GM18868 (cell line): Measurements from ENCODE around the gene CHSY3.

Experiments used
- ATAC-seq: cut with Tn5 transposase; IDR thresholded peaks from one replicate; pipeline ENCODE4 v1.9.1; 2021; ENCODE audit warnings: mild to moderate bottlenecking, moderate library complexity; ENCODE audit not compliant: unreplicated experiment

Gene CHSY3

DNA sequence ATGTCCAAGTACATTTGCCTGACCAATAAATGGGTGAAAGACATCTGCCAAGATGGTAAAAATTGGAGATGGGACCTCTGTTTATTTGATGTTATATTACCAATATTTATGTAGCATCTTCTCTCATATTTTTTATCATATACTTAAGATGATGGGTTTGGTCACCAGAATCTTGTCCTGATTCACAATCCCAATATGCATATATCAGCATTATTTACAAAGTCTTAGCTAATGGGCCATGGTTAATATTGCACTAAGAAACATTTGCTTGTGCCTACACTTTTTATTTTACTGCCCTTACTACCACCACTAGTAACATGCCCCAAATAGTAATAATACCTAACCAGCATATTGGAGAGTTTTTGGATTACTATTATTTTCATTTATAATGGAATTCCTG, 116.7 kb downstream of the CHSY3 start:
- no peak for ATAC-seq

GRCh38 chr5:130021876-130022275, 117.6 kb downstream of the CHSY3 start:
- ATAC-seq, result no peak

- ATAC-seq, result no peak
Observed at GRCh38 chr5:130023604-130024003, 119.3 kb downstream of the CHSY3 start.

DNA sequence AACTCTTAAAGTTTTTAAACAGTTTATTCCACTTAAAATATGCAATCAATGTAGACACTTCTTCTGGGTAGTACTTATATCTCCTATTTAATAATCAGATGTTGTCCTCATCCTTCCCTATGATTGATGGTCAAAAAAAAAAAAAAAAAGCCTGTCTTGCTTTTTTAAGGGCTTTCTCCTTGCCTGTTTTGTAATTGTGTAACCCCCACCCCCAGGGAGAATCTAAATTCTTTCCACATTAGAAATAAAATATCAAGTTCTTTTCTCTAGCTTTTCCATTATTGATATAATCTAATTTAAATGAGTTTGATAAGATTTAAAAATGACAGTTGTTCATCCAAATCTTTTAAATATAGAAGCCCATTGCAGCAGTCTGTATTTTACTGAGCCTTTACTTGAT, 119.7 kb downstream of the CHSY3 start:
- ATAC-seq, result no peak

DNA sequence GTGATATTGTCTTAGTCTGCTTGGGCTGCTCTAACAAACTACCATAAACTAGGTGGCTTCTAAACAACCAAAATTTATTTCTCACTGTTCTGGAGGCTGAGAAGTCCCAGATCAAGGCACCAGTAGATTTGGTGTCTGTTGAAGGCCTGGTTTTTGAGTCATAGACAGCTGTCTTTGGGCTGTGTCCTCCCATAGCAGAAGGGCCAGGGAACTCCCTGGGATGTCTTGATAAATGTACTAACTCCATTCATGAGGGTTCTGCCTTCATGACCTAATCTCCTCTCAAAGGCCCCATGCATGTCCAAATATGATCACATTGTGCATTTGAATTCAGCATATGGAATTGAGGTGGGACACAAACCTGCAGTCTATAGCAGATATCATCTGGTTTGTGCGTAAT, 121.2 kb downstream of the CHSY3 start:
- ATAC-seq, result no peak

GRCh38 chr5:130032807-130033206, 128.5 kb downstream of the CHSY3 start:
- ATAC-seq, result no peak

- ATAC-seq, result no peak
Observed at GRCh38 chr5:130034566-130035210, 130.4 kb downstream of the CHSY3 start.

- no peak for ATAC-seq
Observed at GRCh38 chr5:130035388-130035787, 131.1 kb downstream of the CHSY3 start.

DNA sequence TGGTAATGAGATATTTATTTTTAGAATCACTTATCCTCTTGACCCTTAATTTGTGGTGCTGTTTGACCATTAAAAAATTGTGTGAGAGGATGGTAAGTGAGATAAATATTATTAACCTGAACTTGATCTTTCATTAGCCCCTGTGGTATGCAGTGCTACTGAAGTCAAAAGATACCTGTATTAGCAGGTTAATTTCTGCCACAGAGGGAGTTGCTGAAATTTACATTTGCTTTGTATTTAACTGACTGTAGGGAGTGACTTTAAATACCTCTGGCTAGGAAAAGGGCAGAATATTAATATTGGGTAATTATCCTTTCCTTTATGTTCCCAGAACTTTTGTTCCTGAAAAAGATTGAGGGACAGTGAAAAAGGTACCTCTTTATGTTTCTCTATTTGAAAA, 133.6 kb downstream of the CHSY3 start:
- no peak for ATAC-seq

DNA sequence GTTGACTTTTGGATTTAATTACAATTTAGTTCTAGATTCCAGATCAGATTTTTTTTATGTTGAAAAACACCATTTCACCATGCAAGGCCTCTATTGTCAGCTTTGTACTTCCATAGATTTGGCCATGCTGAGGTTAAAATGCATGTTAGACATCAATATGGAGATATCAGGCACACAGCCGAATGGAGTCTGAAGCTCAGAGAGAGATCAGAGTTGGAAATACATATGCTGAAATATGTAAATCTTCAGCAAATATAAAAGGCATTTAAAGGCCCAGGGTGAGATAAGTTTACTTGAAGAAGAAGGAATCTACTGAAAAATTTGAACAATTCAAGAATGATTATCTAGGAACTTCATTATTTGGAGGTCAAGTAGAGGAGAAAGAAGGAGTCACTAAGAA, 139.6 kb downstream of the CHSY3 start:
- no peak for ATAC-seq

DNA sequence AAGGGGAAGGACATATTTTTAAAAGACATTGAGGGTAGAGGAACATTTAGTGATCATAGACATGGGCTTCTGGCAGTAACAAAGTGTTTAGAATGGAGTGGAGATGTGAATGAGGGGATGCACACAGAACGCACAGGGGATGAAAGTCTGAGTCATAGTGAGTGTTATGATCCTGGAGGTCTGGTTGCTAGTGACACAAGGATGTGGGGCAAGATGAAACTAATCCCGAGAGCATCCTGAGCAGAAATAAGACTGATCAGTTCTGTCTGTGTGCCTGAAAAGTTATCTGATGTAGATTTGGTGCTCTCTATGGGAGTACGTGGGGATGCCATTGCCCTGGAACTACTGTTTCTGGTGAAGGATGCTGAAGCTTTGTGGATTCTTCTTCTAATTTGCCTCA, 141.1 kb downstream of the CHSY3 start:
- ATAC-seq, result no peak

DNA sequence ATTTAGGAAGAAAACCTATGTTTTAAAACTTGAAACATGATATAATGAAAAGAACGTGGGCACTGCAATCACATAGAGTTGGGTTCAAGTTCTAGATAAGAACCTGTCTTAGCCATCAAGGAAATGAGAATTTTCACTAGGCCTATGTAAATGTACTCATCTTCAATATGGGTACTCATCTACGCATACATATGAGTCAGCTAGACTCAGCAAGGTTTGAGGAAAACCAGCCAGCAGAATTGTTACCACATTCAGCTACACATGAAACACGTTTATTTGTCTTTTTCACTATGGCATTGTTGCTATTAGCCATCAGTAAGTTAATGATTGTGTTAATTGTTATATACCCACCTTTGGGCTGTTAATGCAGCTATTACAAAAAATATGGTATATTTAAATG, 146.3 kb downstream of the CHSY3 start:
- no peak for ATAC-seq

DNA sequence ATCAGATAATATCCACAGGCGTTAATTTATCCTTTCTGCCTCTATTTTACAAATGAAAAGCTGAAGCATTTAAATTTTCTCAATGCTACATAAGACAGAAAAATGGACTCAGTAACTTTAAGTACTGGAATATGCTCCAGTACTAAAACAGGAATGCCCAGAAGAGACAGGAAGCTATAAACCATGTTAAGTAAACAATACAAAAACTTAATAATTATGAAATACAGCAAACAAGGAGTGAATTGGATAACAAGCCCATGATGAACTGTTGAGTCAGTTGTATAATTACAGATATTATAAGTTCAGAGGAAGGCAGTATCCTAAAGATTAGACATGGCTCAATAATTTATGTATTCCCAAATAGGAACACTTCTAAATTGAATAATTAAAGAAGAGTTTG, 148.5 kb downstream of the CHSY3 start:
- ATAC-seq, result no peak

DNA sequence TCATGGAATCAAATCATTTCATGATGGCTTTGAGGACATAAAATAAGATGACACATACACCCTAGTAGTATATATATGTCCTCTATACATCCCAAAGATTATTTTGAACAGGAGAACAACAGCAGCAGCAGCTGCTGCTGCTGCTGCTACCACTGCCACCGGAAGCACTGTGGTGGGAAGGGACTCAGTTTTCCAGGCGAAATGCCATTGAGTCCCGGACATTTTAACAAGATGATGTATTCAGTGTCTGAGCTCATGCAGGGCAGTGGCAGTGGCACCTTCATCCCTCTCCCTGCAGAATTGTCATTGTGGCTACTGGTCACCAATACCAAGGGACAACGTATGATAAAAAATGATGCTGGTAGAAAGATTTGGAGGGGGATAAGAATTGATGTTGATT, 151.3 kb downstream of the CHSY3 start:
- no peak for ATAC-seq

DNA sequence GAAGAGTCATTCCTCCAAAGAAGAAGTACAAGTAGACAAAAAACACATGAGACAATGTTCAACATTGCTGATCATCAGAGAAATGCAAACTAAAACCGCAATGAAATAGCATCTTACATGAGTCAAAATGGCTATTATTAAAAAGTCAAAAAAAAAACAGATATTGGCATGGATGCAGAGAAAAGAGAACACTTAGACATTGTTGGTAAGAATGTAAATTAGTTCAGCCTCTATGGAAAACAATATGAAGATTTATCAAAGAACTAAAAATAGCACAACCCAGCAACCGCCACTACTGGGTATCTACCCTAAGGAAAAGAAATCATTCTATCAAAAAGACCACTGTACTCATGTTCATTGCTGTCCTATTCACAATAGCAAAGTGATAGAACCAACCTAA, 157.5 kb downstream of the CHSY3 start:
- ATAC-seq, result no peak

GRCh38 chr5:130063603-130064002, 159.3 kb downstream of the CHSY3 start:
- no peak for ATAC-seq

DNA sequence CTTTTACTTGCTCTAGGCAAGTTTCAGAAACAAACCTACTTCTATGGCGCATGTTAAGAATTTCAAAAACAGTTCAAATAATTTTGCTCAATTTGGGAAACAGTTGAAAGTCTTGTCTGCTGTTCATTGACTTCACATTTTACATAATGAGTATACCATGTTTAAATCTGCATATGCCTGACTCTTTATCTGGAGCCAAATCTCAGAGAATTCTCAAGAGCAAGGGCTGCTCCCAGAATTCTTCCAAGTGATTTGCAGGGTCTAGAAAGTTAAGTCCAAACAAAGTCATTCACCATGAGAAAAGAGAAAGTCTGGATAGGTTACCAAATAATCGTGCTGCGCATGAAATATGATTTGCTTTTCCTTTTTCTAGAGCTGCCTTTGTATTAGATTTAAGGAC, 160.2 kb downstream of the CHSY3 start:
- ATAC-seq, result no peak

- no peak for ATAC-seq
Observed at GRCh38 chr5:130065617-130066016, 161.4 kb downstream of the CHSY3 start.

- ATAC-seq, result no peak
Observed at GRCh38 chr5:130066644-130067043, 162.4 kb downstream of the CHSY3 start.

DNA sequence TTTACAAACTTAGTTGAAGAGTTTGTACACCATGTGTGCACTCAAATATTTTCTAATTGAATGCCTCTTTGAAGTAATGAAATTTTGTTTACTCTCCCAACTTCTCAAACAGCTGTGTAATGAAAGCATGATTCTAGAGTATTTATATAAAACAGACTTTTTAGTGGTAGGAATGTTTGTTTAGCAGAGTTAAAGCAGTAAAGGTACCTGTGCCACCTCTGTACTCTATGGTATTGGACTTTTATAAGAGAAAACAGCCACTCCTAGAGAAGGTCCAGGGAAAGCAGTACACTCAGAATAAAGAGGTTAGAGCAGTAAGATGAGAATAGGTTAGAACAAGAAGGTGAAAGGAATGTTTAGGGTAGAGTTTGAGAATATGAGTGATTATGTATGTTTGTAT, 163.1 kb downstream of the CHSY3 start:
- ATAC-seq, result no peak

DNA sequence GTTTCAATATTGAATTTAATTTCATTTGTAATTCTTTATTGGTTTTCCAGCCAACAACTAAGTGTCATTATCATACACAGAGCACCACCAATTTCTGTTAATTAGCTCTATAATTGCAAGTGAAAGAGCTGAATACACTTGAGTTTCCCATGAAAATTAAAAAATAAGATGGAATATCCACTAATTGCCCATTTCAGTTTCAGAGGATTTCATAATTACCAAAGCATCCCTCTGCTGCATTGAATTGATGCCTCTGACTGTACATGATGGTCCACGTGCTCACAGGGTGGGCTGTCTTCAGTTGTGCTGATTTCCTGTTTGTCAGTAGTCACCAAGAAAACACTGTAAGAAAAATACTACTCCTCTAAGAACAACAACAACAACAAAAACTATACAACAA, 163.8 kb downstream of the CHSY3 start:
- no peak for ATAC-seq

GRCh38 chr5:130068988-130069387, 164.7 kb downstream of the CHSY3 start:
- ATAC-seq, result no peak

- no peak for ATAC-seq
Observed at GRCh38 chr5:130074820-130075219, 170.6 kb downstream of the CHSY3 start.
